HG03565 (cell line): Measurements from ENCODE around the gene GRK5.

Experiments
- ATAC-seq: cut with Tn5 transposase; IDR thresholded peaks from one replicate; pipeline ENCODE4 v1.9.1; 2021; ENCODE audit warnings: mild to moderate bottlenecking, moderate library complexity; ENCODE audit not compliant: unreplicated experiment

GRK5 gene

DNA sequence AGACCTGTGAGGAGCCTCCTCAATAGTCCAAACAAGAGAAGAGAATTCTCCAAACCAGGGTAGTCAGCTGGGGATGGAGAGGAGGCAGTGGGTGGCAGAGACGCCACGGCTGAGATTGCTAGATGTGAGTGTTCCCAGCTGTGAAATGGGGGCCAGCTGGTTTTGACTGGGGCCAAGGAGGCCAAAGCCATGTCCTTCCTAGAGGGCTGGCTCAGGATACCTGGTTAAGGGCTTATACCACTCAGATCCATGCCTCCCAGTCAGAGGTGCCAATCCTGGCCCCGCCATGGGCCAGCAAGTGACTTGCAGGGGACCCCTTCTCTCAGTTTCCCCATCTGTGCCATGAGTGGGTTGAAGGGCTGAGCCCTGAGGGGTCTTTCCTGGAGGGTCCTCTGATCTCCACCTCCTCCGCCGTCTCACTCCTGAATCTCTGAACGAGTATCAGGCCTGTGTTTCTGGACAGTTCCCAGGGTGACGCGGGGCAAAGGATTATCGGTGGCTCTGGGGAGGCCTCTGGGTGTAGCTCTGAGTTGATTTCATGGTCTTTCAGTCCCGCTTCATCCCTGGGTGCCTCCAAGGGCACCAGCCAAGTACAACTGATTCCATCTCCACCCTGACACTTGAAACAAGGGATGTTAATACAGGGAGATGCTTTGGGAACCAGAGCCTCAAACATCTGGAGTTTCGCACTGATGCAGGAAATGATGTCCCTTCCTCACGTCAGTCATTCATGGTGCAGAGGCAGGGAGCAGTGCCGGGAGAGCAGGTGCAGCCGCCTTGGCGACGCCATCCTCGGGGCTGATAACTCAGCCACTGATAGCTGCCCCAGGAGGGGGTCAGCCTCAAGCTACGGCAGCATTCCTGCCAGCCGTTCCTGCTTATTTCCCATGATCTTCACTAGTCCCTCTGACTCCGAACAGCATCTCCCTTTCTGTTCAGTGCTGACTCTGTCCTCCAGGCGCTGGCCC lies 208.4 kb downstream of the GRK5 start:
- ATAC-seq: no peak

DNA sequence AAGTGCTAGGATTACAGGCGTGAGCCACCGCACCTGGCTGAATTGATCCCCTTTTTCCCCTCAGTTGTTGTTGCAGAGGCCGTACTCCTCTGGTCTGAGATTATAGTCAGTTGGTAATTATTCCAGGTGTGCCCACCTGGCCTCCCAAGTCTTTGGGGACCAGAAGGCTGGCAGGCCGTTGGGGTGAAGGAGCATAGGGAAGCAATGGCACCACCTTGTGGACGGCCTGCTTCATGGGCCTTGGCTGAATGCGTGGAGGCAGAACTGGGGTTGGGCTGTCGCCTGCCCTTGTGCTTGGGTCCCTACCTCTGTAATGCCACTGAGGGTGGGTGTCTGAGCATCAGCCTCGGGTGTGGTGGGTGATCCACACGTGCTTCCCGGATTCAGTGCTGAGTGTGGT lies 209.5 kb downstream of the GRK5 start:
- ATAC-seq: no peak

DNA sequence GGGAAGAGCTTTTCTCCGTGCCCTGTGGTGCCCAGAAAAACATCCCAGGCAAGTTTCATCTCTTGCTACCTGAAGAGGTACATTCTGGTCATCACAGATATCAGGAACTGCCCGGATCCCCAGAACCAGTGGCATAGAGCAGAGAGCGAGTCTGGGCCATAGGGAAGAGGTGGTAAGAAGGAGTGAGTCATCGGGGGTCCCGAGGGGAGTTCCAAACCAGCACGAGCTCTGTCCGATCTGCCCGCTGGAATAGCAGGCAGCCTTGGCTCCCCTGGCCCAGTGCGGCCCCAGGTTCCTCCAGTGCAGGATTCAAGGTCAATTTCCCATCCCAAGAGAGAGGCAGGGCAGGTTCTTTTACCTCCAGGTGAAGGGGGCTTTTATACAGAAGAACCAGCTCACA lies 210.5 kb downstream of the GRK5 start:
- ATAC-seq: no peak

DNA sequence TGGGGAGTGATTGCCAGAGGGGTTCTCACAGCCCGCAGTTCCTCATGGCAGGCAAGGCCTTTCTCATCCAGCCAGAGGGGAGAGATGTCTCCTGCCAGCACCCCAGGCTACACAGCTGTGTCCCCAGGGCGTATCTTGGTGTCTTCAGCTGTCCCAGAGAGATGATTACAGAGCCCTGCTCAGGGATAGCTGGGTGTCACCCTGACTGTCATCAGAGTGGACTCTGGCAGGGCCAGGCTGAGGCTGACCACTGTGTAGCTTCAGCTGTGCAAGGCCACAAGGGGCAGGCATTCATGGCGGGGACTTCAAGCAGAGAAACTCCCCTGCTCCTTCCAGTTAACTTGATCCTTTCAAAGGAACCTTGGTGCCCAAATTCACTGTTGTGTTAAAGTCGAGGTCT lies 211.0 kb downstream of the GRK5 start:
- no peak for ATAC-seq

DNA sequence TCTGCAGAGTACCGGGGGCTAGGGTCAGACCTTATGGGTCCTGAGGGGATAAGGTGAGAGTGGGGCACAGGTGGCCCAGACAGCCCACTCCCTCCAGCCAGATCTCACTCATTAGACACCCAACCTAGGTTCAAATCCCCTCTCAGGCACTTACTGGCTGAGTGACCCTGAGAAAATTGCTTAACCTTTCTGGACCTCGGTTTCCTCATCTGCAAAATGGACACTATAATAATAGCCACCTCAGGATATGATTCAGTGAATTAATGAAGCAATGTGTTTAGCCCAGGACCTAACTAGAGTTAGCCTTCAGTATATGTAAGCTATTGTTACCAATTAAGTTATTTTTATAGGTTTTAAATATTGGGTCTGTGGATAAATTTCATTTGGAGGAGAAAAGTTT lies 212.6 kb downstream of the GRK5 start:
- no peak for ATAC-seq

DNA sequence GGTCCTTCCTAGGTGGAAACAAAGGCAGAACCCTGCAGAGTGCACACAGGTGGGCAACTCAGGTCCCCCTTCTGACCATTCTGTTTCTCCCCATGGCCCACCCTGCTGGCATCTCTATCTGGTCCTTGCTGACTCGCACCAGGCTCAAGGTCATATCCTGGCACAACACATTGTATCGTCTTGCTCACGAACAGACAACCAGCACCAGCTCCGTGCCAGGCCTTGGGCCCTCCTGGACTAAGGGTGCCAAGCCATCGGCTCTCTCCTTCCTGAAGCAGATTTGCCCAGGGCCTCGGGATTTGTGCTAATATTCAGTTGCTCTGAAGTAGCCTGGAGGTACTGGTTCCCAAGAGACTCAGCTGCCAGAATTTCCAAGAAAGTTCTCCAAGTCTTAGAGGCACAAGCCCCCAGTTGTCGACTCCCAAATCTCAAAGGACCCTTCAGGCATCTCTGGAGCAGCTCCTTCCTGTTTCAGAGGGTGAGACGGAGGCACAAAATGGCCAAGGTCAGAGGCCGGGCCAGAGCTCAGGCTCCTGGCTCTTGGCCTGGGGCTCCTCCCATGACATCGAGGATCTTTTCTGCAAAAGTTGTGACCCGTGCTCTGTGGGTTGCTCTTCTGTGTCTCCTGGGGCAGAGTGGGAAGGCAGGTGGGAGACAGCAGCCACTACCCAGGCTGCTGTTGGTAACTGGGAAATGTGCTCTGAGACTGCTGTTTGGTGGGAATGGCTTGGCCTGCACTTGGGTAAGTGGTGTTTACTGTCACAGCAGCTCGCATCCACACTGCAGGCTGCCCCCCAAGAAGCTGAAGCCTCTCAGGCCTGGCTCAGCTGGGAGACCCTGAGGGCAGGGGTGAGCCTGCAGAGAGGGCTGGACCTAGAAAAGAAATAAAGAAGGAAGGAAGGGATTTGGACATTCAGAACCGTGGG lies 213.8 kb downstream of the GRK5 start:
- no peak for ATAC-seq

DNA sequence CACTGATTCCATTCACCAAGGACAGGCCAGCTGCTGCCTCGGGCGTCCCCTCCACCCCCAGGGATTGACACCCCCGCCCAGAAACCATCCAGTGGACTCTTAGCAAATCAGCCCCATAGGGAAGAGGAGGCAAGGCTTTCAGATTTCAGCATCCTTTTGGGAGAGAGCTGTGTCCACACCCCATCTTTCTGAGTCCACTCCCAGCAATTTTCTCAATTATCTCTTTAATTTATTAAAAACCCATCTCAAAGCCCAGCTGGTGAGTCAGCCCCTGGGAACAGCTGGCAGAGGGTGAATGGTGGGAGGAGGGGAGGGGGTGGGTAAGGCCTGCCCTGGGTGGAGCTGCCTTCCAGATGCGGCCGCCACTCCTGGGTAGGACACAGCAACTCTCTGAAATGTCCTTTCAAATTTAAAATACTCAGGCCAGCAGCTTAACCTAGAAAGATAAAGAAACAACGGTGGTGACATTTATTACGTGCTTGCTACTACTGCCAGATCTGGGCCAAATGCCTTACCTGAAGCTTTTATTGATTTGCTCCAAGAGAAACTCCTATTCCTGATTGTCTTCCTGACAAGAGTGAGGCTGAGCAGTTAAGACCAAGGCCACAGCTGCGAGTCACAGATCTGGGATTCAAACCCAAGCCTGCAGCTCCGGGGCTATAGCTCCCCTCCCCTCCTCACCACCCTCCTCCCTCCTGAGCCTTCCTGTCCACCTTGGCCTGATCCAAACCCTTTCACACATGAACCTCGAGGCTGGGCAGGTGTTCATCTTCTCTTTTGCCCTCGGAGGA lies 214.7 kb downstream of the GRK5 start:
- ATAC-seq: no peak

DNA sequence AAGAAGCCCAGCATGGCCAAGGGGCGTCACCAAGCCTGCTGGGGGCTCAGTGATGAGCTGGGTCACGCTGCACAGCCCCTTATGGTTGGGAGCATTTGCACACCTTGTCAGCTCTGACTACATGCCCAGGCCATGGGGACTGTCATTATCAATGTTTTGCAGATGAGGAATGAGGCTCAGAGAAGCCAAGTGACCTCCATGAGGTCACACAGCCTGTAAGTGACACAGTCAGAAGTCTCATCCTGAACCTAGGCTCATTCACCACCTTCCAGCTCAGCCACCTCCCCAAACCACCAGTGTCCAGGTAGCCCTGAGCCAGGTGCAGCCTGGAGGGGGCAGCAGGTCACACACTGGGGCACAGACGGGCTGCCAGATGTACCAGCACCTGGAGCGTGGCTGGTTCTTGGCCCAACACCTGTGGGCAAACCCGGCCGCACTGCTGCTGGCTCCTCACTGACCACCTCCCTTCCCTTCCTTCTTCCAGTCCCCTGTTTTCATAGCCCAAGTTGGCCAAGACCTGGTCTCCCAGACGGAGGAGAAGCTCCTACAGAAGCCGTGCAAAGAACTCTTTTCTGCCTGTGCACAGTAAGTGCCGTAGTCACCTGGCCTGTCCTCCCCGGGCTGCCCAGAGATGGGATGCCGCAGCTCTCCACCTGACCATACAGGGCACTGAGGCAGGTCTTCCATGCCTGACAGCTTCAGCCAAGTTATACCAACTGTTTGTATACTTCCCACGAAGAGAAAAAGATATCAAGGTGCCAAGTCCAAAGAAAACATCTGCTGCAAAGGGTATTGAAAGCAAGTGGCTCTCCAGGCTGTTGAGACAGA lies 215.5 kb downstream of the GRK5 start:
- ATAC-seq: no peak

DNA sequence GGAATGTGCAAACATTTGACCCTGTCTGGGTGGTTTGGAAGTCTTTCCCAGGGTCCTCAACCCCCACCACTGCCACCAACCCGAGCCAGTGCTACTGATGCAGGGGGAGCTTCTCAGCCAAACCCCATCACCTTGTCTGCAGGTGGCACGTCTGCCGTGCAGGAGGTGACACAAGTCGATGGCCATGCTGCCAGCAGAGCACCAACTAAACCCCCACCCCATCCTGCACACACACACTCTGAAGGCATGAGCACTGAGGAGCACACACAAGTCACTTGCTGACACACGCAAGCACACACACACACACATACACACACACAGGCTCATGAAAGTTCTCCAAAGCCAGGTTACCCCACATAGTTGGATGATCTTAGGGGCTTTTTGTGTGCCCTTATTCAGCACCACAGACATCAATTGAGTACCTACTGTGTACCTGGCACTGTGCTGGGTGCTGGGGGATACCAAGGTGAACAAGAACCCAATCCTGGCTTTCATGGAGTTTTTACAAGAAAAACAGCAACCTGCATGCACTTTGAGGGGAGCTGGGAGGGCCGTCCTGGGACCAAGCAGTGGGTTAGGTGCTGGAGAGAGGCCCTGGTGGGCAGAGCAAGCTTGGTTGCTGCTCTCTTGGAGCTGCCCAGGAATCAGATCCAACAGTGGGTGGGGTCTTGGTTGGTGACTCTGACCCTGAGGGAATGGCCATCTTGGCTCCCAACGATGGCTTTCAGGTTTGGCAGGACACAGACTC lies 216.3 kb downstream of the GRK5 start:
- no peak for ATAC-seq

DNA sequence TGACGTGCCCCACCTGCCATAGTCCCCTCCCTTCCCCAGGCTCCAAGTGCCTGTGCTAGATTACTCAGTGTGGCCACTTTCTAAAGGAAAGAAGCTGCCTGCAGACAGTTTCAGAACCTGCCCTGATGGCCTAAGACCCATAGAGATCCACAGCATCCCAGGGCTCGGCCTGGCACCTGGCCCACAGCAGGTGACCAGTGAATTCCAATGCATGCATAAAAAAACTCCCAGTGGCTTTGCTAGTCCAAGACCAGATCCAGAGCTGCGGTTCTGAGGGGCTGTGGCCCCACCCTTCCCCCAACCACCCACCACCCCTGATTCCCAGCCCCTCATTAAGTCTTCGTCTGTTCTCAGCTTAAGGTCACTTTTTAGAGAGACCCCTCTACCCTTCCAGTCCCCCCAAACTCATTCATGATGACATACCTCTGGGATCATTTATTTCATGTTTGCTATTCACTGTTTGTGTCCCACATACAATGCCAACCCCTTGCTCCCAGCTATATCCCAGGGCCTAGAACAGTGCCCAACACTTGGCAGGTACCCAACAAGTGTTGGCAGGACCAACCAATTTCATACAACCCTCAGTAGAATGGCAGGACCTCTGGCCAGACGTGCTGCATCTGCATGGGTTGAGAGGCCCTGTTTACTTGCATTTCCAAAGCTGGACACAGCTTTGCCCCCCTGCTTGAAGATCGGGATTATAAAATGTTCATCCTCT lies 217.0 kb downstream of the GRK5 start:
- no peak for ATAC-seq

DNA sequence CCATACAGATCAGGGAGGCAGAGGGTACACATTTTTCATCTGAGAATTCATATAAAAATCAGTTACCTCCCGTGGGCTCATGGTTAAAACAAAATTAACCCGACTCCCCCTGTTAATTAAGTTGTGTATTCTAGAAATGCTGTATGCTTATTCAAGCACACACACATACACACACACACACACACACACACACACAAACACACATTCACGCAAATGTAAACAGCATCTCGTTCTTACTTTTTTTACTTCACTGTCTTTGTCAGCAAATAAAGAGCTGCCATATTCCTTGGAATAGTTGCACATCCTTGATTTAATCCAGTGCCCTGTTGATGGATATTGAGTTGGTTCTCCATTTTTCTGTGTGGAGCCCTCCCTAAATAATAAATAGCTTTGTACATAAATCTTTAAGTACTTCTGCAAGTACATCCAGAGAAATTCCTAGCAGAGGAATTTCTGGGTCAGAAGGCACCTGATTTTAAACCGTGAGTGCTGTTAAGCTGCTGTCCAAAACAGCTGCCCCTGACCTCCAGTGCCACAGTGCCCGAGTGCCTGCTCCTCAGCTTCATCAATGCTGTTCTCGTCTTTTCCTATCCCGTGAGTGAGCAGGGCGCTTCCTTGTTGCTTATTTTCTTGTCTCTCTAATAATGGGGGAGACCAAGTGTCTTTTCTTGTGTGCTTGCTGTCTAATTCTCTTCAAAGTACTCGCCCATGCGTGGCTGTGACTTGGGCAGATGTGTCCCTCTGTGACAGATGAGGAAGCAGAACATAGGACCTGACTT lies 217.9 kb downstream of the GRK5 start:
- ATAC-seq: no peak

DNA sequence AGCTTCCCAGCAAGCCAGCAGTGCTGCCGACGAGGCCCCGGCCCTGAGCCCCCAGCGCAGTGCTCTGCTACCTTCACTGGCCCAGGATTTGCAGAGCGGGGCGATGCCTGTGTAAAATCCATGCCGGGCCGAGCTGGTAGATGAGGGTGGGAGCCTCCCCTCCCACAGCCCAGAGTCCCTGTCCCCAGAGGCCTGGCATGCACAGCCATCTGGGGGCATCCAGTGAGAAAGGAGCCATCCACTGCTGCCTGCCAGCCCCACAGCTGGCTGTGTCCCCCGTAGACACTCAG lies 218.5 kb downstream of the GRK5 start:
- no peak for ATAC-seq

DNA sequence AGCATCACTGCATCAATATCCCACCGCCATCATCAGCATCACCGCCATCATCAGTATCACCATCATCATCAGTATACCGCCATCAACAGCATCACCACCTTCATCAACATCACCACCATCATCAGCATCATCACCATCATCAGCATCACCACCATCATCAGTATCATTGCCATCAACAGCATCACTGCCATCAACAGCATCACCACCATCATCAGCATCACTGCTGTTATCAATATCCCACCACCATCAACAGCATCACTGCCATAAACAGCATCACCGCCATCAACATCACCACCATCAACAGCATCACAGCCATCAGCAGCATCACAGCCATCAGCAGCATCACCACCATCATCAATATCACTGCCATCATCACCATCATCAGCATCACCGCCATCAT lies 219.3 kb downstream of the GRK5 start:
- ATAC-seq: no peak

DNA sequence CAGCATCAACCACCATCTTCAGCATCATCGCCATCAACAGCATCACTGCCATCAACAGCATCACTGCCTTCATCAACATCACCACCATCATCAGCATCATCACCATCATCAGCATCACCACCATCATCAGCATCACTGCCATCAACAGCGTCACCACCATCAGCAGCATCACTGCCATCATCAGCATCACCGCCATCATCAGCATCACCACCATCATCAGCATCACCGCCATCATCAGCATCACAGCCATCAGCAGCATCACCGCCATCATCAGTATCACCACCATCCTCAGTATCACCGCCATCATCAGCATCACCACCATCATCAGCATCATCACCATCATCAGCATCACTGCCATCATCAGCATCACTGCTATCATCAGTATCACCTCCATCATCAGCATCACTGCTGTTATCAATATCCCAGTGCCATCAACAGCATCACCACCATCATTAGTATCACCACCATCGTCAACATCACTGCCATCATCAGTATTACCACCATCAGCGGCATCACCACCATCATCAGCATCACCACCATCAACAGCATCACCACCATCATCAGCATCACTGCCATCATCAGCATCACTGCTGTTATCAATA lies 220.0 kb downstream of the GRK5 start:
- no peak for ATAC-seq

DNA sequence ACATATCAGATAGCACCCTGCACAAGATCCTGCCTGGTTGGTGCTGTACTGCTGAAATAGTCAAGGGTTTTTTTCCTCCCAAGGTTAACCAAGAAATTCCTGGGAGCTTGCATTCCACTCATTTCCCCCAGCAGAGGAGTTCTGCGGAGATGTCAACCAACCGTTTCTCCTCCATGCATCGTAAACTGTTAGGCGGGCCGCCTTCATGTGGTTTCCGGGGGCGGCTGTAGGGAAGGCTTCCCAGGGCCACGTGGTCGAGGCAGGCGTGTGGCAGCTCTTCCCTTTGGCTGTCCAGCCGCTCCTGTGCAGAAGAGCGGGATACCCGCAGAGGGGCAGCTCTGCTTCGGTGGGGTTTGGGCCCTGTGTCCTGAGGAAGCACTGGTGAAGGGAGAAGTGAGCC lies 221.4 kb downstream of the GRK5 start:
- no peak for ATAC-seq

DNA sequence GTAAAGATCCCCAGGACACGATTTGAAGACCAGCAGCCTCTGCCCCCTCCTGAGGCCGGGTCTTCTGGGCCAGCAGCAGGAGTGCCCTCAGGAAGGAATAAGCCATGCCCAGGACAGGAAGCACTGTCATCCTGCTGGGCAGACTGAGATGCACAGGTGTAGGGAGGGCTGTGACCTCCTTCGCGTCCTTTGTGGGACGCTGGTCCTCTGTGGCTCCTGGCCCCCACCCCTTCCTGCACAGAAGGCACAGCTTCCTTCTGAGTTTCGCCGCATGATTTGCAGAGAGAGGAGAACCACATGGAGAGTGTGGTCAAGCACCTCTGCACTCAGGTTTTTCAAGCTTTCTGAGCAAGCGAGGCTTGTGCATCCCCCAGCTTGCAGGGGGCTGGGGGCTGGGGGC lies 222.4 kb downstream of the GRK5 start:
- ATAC-seq: no peak

DNA sequence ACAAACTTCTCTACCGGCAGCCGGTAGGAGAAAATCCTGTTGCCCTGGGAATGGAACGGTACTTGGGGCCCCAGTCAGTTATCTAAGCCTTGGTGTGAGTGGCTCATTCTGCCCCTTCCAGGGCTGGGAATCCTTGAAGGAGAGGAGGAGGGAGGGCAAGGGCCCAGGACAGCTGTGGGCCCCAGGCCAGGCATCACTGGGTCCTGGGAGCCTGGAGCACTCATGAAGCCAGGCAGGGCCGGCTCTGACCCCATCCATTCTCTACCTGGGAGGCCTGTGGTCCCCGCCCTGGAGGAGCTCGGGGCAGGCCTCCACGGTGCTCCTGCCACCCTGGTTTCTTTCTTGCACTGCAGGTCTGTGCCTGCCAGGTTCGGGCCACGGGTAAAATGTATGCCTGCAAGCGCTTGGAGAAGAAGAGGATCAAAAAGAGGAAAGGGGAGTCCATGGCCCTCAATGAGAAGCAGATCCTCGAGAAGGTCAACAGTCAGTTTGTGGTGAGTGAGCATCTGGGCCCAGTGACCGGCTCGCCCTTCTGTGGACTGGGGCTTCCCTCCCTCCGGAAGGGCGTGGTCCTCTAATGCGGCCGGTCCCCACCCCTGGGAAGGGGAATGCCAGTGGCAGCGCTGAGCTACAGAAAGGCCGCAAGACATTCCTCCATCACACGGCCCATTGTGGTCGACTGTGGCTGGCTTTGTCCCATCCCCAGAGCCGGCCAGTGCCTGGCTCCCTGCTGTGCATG lies 223.8 kb downstream of the GRK5 start:
- ATAC-seq: no peak
